HG03571 (cell line): Measurements from ENCODE around the gene PIK3C2B.

Experiments used
- ATAC-seq: cut with Tn5 transposase; IDR thresholded peaks from one replicate; pipeline ENCODE4 v1.9.1; 2021; ENCODE audit not compliant: unreplicated experiment

Gene PIK3C2B

GRCh38 chr1:204447190-204447589, 47.4 kb downstream of the PIK3C2B start:
- no peak for ATAC-seq

- no peak for ATAC-seq
Observed at GRCh38 chr1:204446413-204447111, 48.0 kb downstream of the PIK3C2B start.

DNA sequence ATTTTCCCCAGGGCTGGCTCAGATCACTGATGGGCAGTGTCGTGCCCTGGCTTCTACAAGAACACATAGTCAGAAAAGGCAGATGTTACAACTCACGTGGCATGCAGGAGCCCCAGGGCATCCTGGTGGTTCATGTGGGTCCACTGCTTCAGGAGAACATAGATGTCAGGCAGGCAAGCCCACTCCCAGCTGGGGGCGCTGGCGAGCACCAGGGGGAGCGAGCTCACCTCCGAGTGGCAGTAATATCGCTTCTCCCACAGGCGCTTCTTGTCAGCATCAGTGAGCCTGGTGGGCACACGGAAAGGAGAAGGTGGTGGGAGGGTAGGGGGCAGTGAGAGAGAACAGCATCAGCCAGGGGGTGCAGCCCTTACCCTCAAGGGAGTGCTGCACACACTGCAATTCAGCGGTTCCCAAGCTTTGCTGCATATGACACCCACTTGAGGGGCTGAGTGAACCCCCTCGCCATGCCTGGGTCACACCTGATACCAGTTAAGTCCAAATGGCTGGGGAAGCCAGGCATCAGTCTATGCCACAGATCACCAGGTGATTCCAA, 48.7 kb downstream of the PIK3C2B start:
- ATAC-seq: no peak
